Ramos (cell line): ENCODE data around the gene SPDYE3.

Source experiments
- in situ Hi-C: fragments of 300-500 bp; cut with MboI; formaldehyde crosslinking; loops from one replicate; pipeline ENCODE4 v1.14.3; 2022; ENCODE audit warnings: low sequenced_read_pairs; ENCODE audit not compliant: unreplicated experiment

The SPDYE3 gene

DNA sequence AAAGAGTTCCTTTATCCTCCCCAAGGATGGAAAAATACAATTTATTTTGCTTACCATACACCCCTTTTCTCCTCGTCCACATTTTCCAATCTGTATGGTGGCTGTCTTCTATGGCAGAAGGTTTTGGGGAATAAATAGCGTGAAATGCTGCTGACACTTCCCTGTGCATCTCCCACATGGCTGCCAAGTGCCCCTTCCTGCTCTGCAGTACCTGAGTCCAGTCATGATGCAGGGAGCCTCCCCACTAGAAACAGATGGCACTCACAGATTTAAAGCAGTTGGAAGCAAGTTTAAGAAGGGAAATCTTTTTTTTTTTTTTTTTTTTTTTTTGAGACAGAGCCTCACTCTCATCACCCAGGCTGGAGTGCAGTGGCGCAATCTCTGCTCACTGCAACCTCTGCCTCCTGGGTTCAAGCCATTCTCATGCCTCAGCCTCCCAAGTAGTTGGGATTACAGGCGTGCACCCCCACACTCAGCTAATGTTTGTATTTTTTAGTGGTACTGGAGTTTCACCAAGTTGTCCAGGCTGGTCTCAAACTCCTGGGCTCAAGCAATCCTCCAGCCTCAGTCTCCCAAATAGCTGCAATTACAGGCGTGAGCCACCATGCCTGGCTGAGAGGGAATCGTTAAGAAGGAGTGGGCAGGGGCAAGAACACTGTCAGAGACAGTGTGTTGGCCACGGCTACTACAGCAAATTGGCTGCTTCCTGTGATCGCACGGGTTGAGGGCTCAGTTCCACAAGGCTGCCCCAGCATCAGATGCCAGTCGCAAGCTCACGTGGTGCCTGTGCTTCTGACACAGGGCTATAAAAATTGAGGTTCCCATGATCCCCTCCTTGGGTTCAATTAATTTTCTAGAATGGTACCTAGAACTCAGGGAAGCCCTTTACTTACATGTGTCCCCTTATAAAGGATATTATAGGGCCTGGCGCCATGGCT lies 60.4 kb downstream of the SPDYE3 start:
- in situ Hi-C loops = no loop called here

DNA sequence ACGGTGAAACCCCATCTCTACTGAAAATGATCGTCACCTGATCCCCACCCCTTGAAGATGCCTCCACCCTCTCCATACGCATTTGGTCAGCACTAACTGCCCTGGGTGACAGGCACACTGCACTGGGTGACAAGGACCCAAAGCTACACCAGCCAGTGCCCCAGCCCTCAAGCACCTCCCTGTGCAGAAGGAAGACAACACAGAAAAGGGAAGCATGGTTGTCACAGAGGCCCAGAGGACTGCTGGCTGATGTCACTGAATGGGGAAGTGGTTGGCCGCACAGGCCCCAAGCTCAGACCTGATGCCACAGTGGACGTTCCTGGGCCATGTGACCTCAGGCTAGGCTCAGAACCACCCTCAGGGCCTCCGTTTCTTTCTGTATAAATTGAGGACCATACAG lies 61.6 kb downstream of the SPDYE3 start:
- in situ Hi-C loops = no loop called here

DNA sequence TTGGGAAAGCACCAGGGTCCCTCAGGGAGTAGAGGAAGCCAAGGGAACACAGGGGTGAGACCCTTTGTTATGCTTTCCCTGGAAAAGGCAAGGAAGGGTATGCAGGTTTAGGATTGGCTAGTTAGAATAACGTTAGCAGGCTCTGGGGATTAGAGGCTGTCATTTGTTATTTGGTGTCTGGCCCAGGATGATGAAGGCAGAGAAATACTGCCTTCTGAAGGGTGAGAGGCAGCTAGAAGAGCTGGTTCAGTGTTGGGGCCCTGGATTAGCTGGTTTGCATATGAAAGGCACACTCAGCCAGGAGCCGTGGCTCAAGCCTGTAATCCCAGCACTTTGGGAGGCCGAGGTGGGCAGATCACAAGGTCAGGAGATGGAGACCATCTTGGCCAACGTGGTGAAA lies 62.8 kb downstream of the SPDYE3 start:
- in situ Hi-C loops = no loop called here

DNA sequence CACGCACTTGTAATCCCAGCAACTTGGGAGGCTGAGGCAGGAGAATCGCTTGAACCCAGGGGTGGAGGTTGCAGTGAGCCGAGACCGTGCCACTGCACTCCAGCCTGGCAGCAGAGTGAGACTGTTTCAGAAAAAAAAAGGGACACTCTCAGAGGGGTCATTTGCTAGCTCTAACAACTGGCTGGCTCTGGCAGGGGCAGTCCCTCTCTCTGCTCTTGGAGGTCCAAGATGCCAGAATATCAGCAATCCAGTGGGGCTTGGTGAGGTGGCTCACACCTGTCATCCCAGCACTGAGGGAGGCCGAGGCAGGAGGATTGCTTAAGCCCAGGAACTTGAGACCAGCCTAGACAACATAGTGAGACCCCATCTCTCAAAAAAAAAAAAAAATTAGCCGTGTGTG lies 63.2 kb downstream of the SPDYE3 start:
- in situ Hi-C loops = no loop called here

- in situ Hi-C loops = no loop called here
These were observed 64.2 kb downstream of the SPDYE3 start for GRCh38 chr7:100371561-100372171.
